Esophagus squamous epithelium (tissue), 4 donors: ENCODE results near the gene MORF4L2.

Source experiments
- POLR2A ChIP-seq, 4 donors: fragments of 450-650 bp; IDR thresholded peaks; one replicate each; pipeline ENCODE4 v1.6.1; 2017; ENCODE audit warnings: antibody characterized with exemption in 4 of 4, mild to moderate bottlenecking in 4 of 4, moderate library complexity in 3 of 4
- TF ChIP-seq, protein P1 (sequence below), 6 experiments: fragments of 450-650 bp in 4 of 6; fragments of 200-600 bp in 2 of 6; sonication (generic) in 2 of 6; IDR thresholded peaks; one replicate each; pipeline ENCODE4 v1.5.1; 2016 to 2019; ENCODE audit warnings: antibody characterized with exemption in 6 of 6, mild to moderate bottlenecking in 4 of 6, moderate library complexity in 4 of 6

DNA sequence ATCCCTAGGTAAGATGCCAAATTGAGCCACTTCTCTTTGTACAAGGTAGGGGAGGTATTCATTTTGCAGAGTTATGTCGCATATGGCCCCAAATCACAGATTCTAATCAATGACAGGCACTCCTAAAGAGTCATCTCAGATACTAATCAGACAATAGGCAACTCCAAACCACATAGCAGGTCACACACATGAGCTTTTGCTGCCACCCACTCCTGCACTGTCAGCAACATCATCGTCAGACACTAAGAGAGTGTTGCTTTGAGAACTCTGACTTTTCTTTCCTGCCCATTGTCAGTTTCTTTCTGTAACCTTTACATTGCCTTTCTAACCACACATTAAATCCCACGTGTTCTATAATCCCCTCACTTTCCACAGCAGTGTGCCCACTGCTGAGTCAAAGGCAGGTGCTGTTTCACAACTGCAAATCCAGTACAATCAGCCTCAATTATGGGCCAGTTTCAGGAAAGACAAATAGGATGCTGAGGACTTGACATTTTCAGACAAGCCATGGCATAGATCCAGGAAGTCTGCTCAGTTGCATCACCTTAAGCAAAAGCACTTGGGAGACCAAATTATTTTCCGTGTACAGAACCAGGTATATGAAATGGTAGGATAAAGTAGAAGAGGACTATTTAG is 47.7 kb upstream of the MORF4L2 start:
- TF ChIP-seq, protein P1, sequence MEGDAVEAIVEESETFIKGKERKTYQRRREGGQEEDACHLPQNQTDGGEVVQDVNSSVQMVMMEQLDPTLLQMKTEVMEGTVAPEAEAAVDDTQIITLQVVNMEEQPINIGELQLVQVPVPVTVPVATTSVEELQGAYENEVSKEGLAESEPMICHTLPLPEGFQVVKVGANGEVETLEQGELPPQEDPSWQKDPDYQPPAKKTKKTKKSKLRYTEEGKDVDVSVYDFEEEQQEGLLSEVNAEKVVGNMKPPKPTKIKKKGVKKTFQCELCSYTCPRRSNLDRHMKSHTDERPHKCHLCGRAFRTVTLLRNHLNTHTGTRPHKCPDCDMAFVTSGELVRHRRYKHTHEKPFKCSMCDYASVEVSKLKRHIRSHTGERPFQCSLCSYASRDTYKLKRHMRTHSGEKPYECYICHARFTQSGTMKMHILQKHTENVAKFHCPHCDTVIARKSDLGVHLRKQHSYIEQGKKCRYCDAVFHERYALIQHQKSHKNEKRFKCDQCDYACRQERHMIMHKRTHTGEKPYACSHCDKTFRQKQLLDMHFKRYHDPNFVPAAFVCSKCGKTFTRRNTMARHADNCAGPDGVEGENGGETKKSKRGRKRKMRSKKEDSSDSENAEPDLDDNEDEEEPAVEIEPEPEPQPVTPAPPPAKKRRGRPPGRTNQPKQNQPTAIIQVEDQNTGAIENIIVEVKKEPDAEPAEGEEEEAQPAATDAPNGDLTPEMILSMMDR (IDR thresholded peaks at IDR 0.05) = no peak
- no peak for TF ChIP-seq POLR2A (IDR thresholded peaks at IDR 0.05)
